SK-N-SH (cell line): ENCODE results near the gene RPS6KC1. TPM values are rescaled to one million over a fixed set of nuclear protein-coding genes. Genes with fewer than 3 reads are reported as not detected.

Source experiments
- CTCF ChIA-PET: fragments of 300-600, 350-600 bp; formaldehyde crosslinking; extraction: SDS; loops from one replicate; lab custom pipeline; 2021; lab: Yijun Ruan, JAX
- POLR2A ChIA-PET: fragments of 350-600 bp; sonication (Branson Sonifier 250); formaldehyde crosslinking; extraction: SDS; loops from one replicate; lab custom pipeline; 2020; ENCODE audit warnings: antibody characterized with exemption, inconsistent platforms; lab: Yijun Ruan, JAX
- DNase-seq: peaks from one replicate; pipeline ENCODE4 v3.0.0; 2012
- H2AFZ ChIP-seq: fragments of 200-600 bp; sonication (generic); 2 replicates; pipeline ENCODE4 v1.8.1; 2016; ENCODE audit warnings: antibody characterized with exemption, mild to moderate bottlenecking, low read depth
- H3F3A ChIP-seq: fragments of 200-600 bp; sonication (generic); replicated peaks from 2 replicates; pipeline ENCODE3; 2016; ENCODE audit warnings: antibody characterized with exemption, mild to moderate bottlenecking; ENCODE audit not compliant: insufficient read depth
- H3K27ac ChIP-seq, 2 experiments: fragments of 200-500 bp in 1 of 2; fragments of 200-600 bp in 1 of 2; sonication (Bioruptor generic) in 1 of 2; sonication (generic), shearing (Covaris generic) in 1 of 2; 2 replicates each; pipeline versions ENCODE4 v1.5.1 to v1.6.1; 2014 to 2016; ENCODE audit warnings: low read depth in 2 of 2, inconsistent platforms in 1 of 2, low read length in 1 of 2, mild to moderate bottlenecking in 1 of 2, mixed read lengths in 1 of 2
- H3K27me3 ChIP-seq: fragments of 200-600 bp; sonication (generic), shearing (Covaris generic); 2 replicates; pipeline ENCODE4 v1.6.1; 2016; ENCODE audit warnings: mixed run types; ENCODE audit not compliant: insufficient read depth
- H3K36me3 ChIP-seq, 2 experiments: fragments of 200-500 bp in 1 of 2; fragments of 200-600 bp in 1 of 2; sonication (Bioruptor generic) in 1 of 2; sonication (generic) in 1 of 2; replicated peaks in 1 of 2; 2 replicates each; pipeline versions ENCODE3 to v1.5.1; 2014 to 2016; ENCODE audit warnings: low read length in 1 of 2, mild to moderate bottlenecking in 1 of 2; ENCODE audit not compliant: insufficient read depth in 2 of 2, control insufficient read depth in 1 of 2
- H3K4me1 ChIP-seq, 2 experiments: fragments of 200-500 bp in 1 of 2; fragments of 200-600 bp in 1 of 2; sonication (Bioruptor generic) in 1 of 2; sonication (generic), shearing (Covaris generic) in 1 of 2; 2 replicates each; pipeline versions ENCODE4 v1.5.1 to v1.6.1; 2014 to 2016; ENCODE audit warnings: low read depth in 1 of 2, low read length in 1 of 2, mixed run types in 1 of 2; ENCODE audit not compliant: insufficient read depth in 2 of 2, control insufficient read depth in 1 of 2
- H3K4me2 ChIP-seq: fragments of 200-600 bp; sonication (generic), shearing (Covaris generic); 2 replicates; pipeline ENCODE4 v1.6.1; 2017; ENCODE audit warnings: mixed run types
- H3K4me3 ChIP-seq, 2 experiments: fragments of 200-500 bp in 1 of 2; fragments of 200-600 bp in 1 of 2; sonication (Bioruptor generic) in 1 of 2; sonication (generic), shearing (Covaris generic) in 1 of 2; 2 replicates each; pipeline versions ENCODE4 v1.5.1 to v1.8.1; 2014 to 2016; ENCODE audit warnings: low read depth in 2 of 2, inconsistent platforms in 1 of 2, low read length in 1 of 2, mild to moderate bottlenecking in 1 of 2, mixed read lengths in 1 of 2, moderate library complexity in 1 of 2
- H3K79me2 ChIP-seq: fragments of 200-600 bp; sonication (generic); 2 replicates; pipeline ENCODE4 v1.8.1; 2017; ENCODE audit warnings: mild to moderate bottlenecking; ENCODE audit not compliant: insufficient read depth
- H3K9ac ChIP-seq: fragments of 200-600 bp; sonication (generic); 2 replicates; pipeline ENCODE4 v1.6.1; 2017; ENCODE audit warnings: mixed run types
- H3K9me2 ChIP-seq: fragments of 200-600 bp; sonication (generic); 2 replicates; pipeline ENCODE4 v1.6.1; 2017; ENCODE audit warnings: mixed run types
- H3K9me3 ChIP-seq: fragments of 200-600 bp; sonication (generic); 2 replicates; pipeline ENCODE4 v1.6.1; 2017; ENCODE audit warnings: mixed run types, mild to moderate bottlenecking, moderate library complexity
- H4K20me1 ChIP-seq: fragments of 200-600 bp; sonication (generic); 2 replicates; pipeline ENCODE4 v1.6.1; 2017; ENCODE audit warnings: mild to moderate bottlenecking, mixed run types; ENCODE audit not compliant: insufficient read depth
- EP300 ChIP-seq, 2 experiments: IDR thresholded peaks; 2 replicates each; pipeline versions ENCODE4 v1.4.0 to v1.6.1; 2012; ENCODE audit warnings: borderline replicate concordance in 1 of 2, low read depth in 1 of 2, low read length in 1 of 2
- WGBS: methylation state at CpG from one replicate; pipeline ENCODE4 v1.1.6; 2017; ENCODE audit warnings: low lambda C conversion rate; 5-methylcytosine and 5-hydroxymethylcytosine counted together
- polyA plus RNA-seq, 3 experiments: library from polyadenylated mRNA; depleted of rRNA; stranded (reverse); fragments of >200 nt; gene quantifications; 2 replicates each; pipeline ENCODE4 v1.2.3, GENCODE V29; 2012

Gene RPS6KC1
- polyA plus RNA-seq, 1 of the 3 experiments (the other 2 are of a cell fraction): 7.8 TPM

DNA sequence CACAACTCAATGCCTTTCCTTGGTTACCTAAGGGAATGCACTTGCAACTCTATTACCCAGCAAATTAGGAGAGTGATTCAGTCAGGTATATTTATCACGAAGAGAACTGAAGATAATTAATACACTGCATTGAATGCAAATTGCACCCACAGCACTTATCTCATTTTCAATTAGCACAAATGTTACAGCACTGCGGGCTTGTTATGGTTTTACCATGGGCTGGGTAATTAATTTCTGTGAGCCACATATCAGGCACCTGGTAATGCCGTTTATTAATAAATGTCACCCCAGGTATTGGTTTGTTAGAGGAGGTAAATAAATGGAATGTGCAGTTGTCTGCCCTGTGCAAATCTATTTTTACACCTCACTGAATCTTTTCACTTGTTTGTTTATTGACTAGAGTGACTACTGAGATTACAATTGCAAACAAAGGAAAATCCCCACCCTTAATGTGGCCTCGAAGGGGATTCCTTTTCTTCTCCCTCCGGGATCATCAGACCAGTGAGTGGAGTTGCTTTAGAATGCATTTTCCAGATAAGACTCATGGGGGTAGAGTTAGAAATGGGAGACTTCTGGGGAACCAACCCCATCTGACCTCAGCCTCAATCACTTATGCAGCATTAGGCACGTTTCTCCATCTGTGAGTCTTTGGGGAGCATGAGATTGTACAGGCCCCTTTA, 269.3 kb downstream of the RPS6KC1 start:
- POLR2A ChIA-PET: no interaction called here
- WGBS: 32% methylated on average over 6 of the region's 6 CpGs
- CTCF ChIA-PET: interaction anchor here (1.1 kb wide), 1 partner anchor 76 kb away, joined by 3 read pairs; no protein-coding TSS in a partner anchor
- Histone ChIP-seq H3K9ac (no peak overlapping the region), H3K4me2 (no peak overlapping the region), H3K4me1 (no peaks in the 10 kb centered on the region), H3K9me3 (no peaks in the 10 kb centered on the region), H3K4me3 (no peak overlapping the region), H4K20me1 (no peaks in the 10 kb centered on the region), H2AFZ (no peak overlapping the region), H3K27me3 (no peaks in the 10 kb centered on the region), H3K36me3 (no peaks in the 10 kb centered on the region), H3K27ac (no peak overlapping the region), H3K9me2 (no peaks in the 10 kb centered on the region), H3K79me2 (no peaks in the 10 kb centered on the region), H3F3A (no peaks in the 10 kb centered on the region)
- DNase-seq: no peak
- TF ChIP-seq EP300 (IDR thresholded peaks at IDR 0.05; ENCODE audit: borderline replicate concordance in 1 of 2, low read depth in 1 of 2, low read length in 1 of 2): no peak

Other genes starting within 250 kb of the RPS6KC1 start
- gene SPATA45, start 203.6 kb upstream of the RPS6KC1 start, polyA plus RNA-seq (2012; rRNA removed): 0.24 TPM in 1 of 2 replicates, not detected in the other
- gene FLVCR1, start 193.0 kb upstream of the RPS6KC1 start, polyA plus RNA-seq (2012; rRNA removed): 1.7 and 2.5 TPM in 2 replicates
- 0.41 and 0.55 TPM in 2 replicates for gene VASH2, start 100.7 kb upstream of the RPS6KC1 start, polyA plus RNA-seq (2012; rRNA removed)
- gene ANGEL2, start 35.4 kb upstream of the RPS6KC1 start, polyA plus RNA-seq (2012; rRNA removed): 14.0 and 17.8 TPM in 2 replicates